ENCODE results near the gene MBD1.

Gene MBD1

DNA sequence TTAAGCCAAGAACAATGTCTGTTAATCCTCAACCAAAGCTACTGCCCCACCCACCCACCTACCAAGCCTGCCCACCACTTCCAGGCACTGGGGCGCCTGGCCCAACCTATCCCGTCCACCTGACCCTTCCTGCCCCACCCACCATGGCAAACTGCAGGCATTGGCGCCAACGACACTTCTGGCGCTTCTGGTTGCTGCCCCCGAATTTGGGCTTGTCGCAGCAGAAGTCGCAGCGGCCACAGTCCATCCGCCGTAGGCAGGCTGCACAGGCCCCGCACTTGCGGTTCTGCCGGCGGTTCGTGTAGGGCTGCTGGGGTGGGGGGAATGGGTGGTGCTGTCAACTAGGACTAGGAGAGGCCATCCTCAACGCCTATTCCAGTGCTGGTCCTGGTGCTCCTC lies 7.3 kb downstream of the MBD1 start:
- no peak overlapping the region for H3K4me3 ChIP-seq (ENCODE audit: low read depth, low read length)
- no peak for DNase-seq (ENCODE audit: low read depth)
- TF ChIP-seq MYC (IDR thresholded peaks at IDR 0.05; ENCODE audit: low read depth, low read length) (no peak), POLR2A (IDR thresholded peaks at IDR 0.05; ENCODE audit: extremely low read depth, insufficient read length) (no peak)
- TF ChIP-seq, protein P1, sequence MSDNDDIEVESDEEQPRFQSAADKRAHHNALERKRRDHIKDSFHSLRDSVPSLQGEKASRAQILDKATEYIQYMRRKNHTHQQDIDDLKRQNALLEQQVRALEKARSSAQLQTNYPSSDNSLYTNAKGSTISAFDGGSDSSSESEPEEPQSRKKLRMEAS (IDR thresholded peaks at IDR 0.05; ENCODE audit: low read depth, low read length), result no peak
- TF ChIP-seq, protein P2, sequence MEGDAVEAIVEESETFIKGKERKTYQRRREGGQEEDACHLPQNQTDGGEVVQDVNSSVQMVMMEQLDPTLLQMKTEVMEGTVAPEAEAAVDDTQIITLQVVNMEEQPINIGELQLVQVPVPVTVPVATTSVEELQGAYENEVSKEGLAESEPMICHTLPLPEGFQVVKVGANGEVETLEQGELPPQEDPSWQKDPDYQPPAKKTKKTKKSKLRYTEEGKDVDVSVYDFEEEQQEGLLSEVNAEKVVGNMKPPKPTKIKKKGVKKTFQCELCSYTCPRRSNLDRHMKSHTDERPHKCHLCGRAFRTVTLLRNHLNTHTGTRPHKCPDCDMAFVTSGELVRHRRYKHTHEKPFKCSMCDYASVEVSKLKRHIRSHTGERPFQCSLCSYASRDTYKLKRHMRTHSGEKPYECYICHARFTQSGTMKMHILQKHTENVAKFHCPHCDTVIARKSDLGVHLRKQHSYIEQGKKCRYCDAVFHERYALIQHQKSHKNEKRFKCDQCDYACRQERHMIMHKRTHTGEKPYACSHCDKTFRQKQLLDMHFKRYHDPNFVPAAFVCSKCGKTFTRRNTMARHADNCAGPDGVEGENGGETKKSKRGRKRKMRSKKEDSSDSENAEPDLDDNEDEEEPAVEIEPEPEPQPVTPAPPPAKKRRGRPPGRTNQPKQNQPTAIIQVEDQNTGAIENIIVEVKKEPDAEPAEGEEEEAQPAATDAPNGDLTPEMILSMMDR (IDR thresholded peaks at IDR 0.05; ENCODE audit: low read depth, low read length), result no peak

DNA sequence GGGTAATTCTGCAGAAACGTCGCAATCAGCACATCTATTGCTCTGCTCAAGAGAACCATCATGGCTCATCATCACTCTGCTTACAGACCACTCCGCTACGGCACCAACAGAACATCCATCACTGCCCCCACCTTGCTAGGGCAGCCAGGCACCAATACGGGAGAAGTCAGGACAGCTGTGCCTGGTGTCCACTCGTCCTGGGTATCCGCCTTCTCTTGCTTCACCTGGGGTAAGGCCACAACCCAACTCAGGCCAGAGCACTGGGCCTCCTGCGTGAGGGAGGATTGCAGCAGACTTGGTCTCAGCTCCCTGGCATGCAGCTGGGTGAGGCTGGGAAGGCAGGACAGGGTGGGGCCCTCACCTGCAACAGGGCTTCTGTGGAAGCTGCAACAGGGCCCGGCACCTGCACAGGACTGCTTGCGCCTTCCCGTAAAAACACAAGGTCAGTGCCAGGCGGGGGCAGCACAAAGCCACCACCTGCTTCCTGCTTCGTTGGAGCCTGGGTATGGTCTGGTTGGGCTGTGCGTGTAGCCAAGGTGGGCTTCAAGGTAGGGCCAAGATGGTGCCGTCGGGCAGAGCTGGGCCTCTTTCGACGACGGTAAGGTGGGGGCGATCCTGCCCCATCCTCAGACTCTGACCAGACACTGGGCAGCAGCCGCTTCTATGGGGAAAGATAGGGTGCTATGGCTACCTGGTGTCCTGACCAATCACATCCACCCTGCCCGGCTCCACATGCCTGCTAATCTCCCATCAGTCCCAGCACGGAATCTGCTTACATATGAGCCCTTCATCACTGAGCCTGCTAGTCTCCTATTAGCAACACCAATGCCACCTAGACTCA lies 7.9 kb downstream of the MBD1 start:
- TF ChIP-seq, protein P1 (IDR thresholded peaks at IDR 0.05; ENCODE audit: low read depth, low read length), result no peak
- TF ChIP-seq MYC (IDR thresholded peaks at IDR 0.05; ENCODE audit: low read depth, low read length), result no peak
- TF ChIP-seq POLR2A (IDR thresholded peaks at IDR 0.05; ENCODE audit: extremely low read depth, insufficient read length), result no peak
- TF ChIP-seq, protein P2 (IDR thresholded peaks at IDR 0.05; ENCODE audit: low read depth, low read length), result no peak
- no peak overlapping the region for H3K4me3 ChIP-seq (ENCODE audit: low read depth, low read length)
- DNase-seq (ENCODE audit: low read depth), result no peak

DNA sequence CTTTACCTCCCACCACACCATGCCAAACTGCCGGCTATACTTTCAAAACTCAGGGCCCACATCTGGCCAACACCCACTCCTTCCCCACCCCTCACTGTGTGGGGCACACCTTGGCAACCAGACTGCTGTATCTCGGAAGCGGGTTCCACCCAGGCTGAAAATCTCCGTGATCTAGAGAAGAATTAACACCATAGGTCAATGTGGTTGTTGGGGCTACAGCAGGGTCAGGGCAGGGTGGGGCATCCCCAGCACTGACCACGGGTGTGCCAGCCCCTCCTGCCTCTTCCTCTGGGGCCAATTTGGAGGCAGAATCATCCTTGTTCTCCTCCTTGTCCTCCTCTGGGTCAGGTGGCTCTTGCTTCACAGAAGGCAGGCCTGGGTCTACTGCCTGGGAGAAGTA lies 8.8 kb downstream of the MBD1 start:
- DNase-seq (ENCODE audit: low read depth), result no peak
- TF ChIP-seq, protein P1 (IDR thresholded peaks at IDR 0.05; ENCODE audit: low read depth, low read length), result no peak
- TF ChIP-seq, protein P2 (IDR thresholded peaks at IDR 0.05; ENCODE audit: low read depth, low read length), result no peak
- no peak for TF ChIP-seq MYC (IDR thresholded peaks at IDR 0.05; ENCODE audit: low read depth, low read length)
- TF ChIP-seq POLR2A (IDR thresholded peaks at IDR 0.05; ENCODE audit: extremely low read depth, insufficient read length), result no peak
- H3K4me3 ChIP-seq (ENCODE audit: low read depth, low read length), result no peak overlapping the region

DNA sequence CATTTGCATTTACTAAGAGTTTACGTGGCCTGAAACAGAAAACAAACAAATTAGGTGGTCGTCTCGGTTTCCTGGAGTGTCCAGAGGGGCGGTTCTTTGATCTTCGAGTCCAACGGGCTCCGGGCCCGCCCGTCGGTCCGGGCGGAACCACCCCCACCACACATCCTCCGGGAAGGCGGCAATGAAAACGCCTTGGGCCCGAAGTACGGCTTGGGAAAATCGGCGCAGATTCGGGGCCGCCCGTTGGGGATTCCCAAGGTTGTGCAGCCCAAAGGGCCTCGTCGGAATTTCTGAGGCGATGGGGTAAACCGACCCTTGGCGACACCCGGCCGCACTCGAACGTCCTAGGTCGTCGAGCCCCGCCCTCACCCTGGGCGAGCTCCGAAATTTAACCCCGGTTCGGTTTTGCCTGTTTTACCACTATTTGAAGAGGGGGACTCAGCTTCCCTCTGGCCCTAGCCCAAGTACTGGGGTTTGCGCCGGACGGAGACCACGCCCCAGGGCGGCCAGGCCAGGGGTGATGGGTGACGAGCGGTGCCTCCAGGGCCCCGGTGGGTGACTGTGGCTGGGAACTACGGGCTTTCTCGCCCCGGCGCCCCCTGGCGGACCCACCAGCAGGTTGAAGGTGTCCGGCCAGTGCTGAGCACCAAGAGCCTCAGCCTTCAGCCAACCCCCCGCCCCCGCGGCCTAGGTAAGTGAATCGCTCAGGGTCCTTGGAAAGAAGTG lies 13.1 kb downstream of the MBD1 start:
- no peak for TF ChIP-seq POLR2A (IDR thresholded peaks at IDR 0.05; ENCODE audit: extremely low read depth, insufficient read length)
- TF ChIP-seq, protein P2 (IDR thresholded peaks at IDR 0.05; ENCODE audit: low read depth, low read length), result peak; percentile 5
- DNase-seq (ENCODE audit: low read depth), result no peak
- no peak overlapping the region for H3K4me3 ChIP-seq (ENCODE audit: low read depth, low read length)

DNA sequence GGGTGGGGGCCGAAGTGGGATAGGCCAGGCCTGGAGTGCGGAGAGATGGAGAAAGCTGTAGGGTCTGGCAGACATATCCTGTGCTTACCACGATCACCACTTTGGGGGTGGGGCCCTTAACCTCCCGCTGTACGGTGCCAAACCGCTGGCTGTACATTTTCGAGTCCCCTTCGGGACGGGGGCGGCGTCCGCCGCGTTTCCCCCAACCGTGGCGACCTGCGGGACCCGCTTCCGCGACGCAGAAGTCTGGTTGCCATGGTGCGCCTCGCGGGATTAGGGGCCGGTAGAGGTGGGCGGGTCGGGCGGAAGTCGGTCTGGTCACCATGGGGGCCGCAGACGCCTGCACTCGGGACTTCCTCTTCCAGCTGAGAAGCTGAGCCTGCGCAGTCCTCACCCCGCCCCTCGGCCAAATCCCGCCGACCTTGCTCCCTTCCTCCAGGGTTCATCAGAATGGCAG lies 15.0 kb downstream of the MBD1 start, which contains the start of gene CFAP53:
Gene CFAP53, minus strand, starts transcription at position 248 of the 457 bp plus-strand sequence. Its CDS starts 91 bp downstream, at position 157.
- peak within 1 kb of the TSS; percentile 59 for H3K4me3 ChIP-seq (ENCODE audit: low read depth, low read length)
- DNase-seq (ENCODE audit: low read depth), result peak; percentile 92
- TF ChIP-seq, protein P2 (IDR thresholded peaks at IDR 0.05; ENCODE audit: low read depth, low read length), result no peak
- no peak for TF ChIP-seq MYC (IDR thresholded peaks at IDR 0.05; ENCODE audit: low read depth, low read length)
- TF ChIP-seq, protein P1 (IDR thresholded peaks at IDR 0.05; ENCODE audit: low read depth, low read length), result no peak
- TF ChIP-seq POLR2A (IDR thresholded peaks at IDR 0.05; ENCODE audit: extremely low read depth, insufficient read length), result peak; percentile 26

Measured in NB4 (cell line).